ENCODE measurements around the gene CSGALNACT2. TPM values are rescaled to one million over a fixed set of nuclear protein-coding genes. Genes with fewer than 3 reads are reported as not detected.

CSGALNACT2 gene
- total and polyA plus RNA-seq, 4 donors, result 4.1 to 11.0 (median 6.1) TPM

GRCh38 chr10:43220657-43221418 is 82.6 kb downstream of the CSGALNACT2 start (continued):
- TF ChIP-seq FOXA1 (IDR thresholded peaks at IDR 0.05) (no peak), EGR1 (IDR thresholded peaks at IDR 0.05; ENCODE audit: low read depth in 2 of 2) (no peak), GABPA (IDR thresholded peaks at IDR 0.05 in 1 of 2, conservative IDR thresholded peaks at IDR 0.05 in 1 of 2) (no peak), JUND (IDR thresholded peaks at IDR 0.05) (no peak), ZBTB33 (IDR thresholded peaks at IDR 0.05) (no peak), NR2F2 (IDR thresholded peaks at IDR 0.05) (no peak), FOXA2 (IDR thresholded peaks at IDR 0.05) (no peak)

- Histone ChIP-seq H3K9me3 (ENCODE audit: control insufficient read depth in 4 of 4, low read length in 3 of 4) (no peaks in the 10 kb centered on the region), H3K27ac (ENCODE audit: low read depth in 1 of 2, low read length in 2 of 2) (no peak overlapping the region), H3K27me3 (ENCODE audit: control insufficient read depth in 4 of 4, insufficient read depth in 4 of 4, low read length in 3 of 4) (no peaks in the 10 kb centered on the region), H3K4me3 (ENCODE audit: low read depth in 1 of 3, low read length in 3 of 3) (no peak overlapping the region), H3K4me1 (ENCODE audit: control insufficient read depth in 4 of 4, insufficient read depth in 4 of 4, low read length in 3 of 4) (no peaks in the 10 kb centered on the region), H3K9ac (ENCODE audit: low read depth in 1 of 2, low read length in 2 of 2) (no peak overlapping the region), H3K36me3 (ENCODE audit: control insufficient read depth in 4 of 4, insufficient read depth in 3 of 4, low read depth in 1 of 4, low read length in 3 of 4) (no peaks in the 10 kb centered on the region)
- WGBS, result 76% methylated on average over 19 of the region's 19 CpGs
- DNase-seq (ENCODE audit: low spot score), result no peak
- no peak for TF ChIP-seq RAD21 (IDR thresholded peaks at IDR 0.05)
- no peak for TF ChIP-seq REST (IDR thresholded peaks at IDR 0.05)
- TF ChIP-seq NR2F2 (IDR thresholded peaks at IDR 0.05), result no peak
- no peak for TF ChIP-seq TAF1 (conservative IDR thresholded peaks at IDR 0.05)
- no peak for TF ChIP-seq MAX (IDR thresholded peaks at IDR 0.05)
- no peak for TF ChIP-seq HNF4A (conservative IDR thresholded peaks at IDR 0.05)
- TF ChIP-seq ZBTB33 (IDR thresholded peaks at IDR 0.05), result no peak
- TF ChIP-seq YY1 (IDR thresholded peaks at IDR 0.05), result no peak
- no peak for TF ChIP-seq GABPA (IDR thresholded peaks at IDR 0.05 in 1 of 2, conservative IDR thresholded peaks at IDR 0.05 in 1 of 2)
- no peak for TF ChIP-seq ATF3 (IDR thresholded peaks at IDR 0.05)
- no peak for TF ChIP-seq FOXA2 (IDR thresholded peaks at IDR 0.05)
- TF ChIP-seq JUND (IDR thresholded peaks at IDR 0.05), result no peak
- TF ChIP-seq FOXA1 (IDR thresholded peaks at IDR 0.05), result no peak
- no peak for TF ChIP-seq SP1 (IDR thresholded peaks at IDR 0.05)
- TF ChIP-seq EGR1 (IDR thresholded peaks at IDR 0.05; ENCODE audit: low read depth in 2 of 2), result no peak
These were observed 83.4 kb downstream of the CSGALNACT2 start for GRCh38 chr10:43221419-43222209.
